Activated naive CD4-positive, alpha-beta T cell treated with anti-CD3 and anti-CD28 coated beads, Interleukin-2, amount 50 U/mL, for 24 hours (primary cell): ENCODE measurements around the gene CYP19A1.
"Not testable (repeated sequence)": the region's sequence is repeated elsewhere in the genome, so short reads cannot be mapped to it uniquely, and the experiment has no call there.

Source experiments
- H3K27ac Mint-ChIP-seq: one replicate; pipeline ENCODE4 v1.8.0; 2021; ENCODE audit warnings: mild to moderate bottlenecking, mixed read lengths
- H3K27me3 Mint-ChIP-seq: one replicate; pipeline ENCODE4 v1.8.0; 2021; ENCODE audit warnings: mixed read lengths
- H3K36me3 Mint-ChIP-seq: one replicate; pipeline ENCODE4 v1.8.0; 2021; ENCODE audit warnings: mixed read lengths
- H3K4me1 Mint-ChIP-seq: one replicate; pipeline ENCODE4 v1.8.0; 2021; ENCODE audit warnings: mixed read lengths
- H3K4me3 Mint-ChIP-seq: one replicate; pipeline ENCODE4 v1.8.0; 2021; ENCODE audit warnings: mild to moderate bottlenecking, mixed read lengths
- H3K9me3 Mint-ChIP-seq: one replicate; pipeline ENCODE4 v1.8.0; 2021; ENCODE audit warnings: mixed read lengths

The CYP19A1 gene

GRCh38 chr15:51188791-51189190, 149.6 kb downstream of the CYP19A1 start:
- H3K27me3 Mint-ChIP-seq: peaks cover 13% of the 10 kb centered on the region

DNA sequence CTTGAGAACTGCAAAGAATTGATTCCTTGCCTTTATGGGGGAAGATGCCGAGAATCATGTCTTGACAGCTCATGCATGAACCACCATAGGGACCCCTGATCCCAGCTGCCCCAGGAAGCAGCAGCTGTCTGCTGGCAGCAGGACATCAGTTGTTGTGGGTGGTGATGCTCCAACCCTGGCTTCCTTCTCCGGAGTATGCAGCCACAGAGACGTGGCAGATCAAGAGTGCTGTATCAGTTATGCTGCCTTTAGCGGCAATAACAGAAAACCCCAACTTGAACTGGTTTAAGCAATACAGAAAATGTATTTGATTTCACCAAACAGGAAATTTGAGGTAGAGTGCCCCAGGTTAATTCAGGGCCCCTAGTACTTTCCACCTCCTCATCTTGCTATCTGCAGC, 151.5 kb downstream of the CYP19A1 start:
- no peaks in the 10 kb centered on the region for H3K36me3 Mint-ChIP-seq
- no peaks in the 10 kb centered on the region for H3K4me1 Mint-ChIP-seq
- H3K27ac Mint-ChIP-seq: no peak overlapping the region
- no peaks in the 10 kb centered on the region for H3K9me3 Mint-ChIP-seq
- H3K4me3 Mint-ChIP-seq: no peak overlapping the region
- peaks cover 5% of the 10 kb centered on the region for H3K27me3 Mint-ChIP-seq

More at GRCh38 chr15:51188791-51189190, 149.6 kb downstream of the CYP19A1 start:
- H3K4me3 Mint-ChIP-seq, H3K27ac Mint-ChIP-seq, H3K4me1 Mint-ChIP-seq, H3K9me3 Mint-ChIP-seq, H3K36me3 Mint-ChIP-seq: not testable (repeated sequence)

GRCh38 chr15:51186181-51186705, 152.2 kb downstream of the CYP19A1 start:
- no peak overlapping the region for H3K27ac Mint-ChIP-seq
- no peak overlapping the region for H3K4me3 Mint-ChIP-seq
- H3K36me3 Mint-ChIP-seq: no peaks in the 10 kb centered on the region
- peaks cover 4% of the 10 kb centered on the region for H3K27me3 Mint-ChIP-seq
- no peaks in the 10 kb centered on the region for H3K9me3 Mint-ChIP-seq
- no peaks in the 10 kb centered on the region for H3K4me1 Mint-ChIP-seq

DNA sequence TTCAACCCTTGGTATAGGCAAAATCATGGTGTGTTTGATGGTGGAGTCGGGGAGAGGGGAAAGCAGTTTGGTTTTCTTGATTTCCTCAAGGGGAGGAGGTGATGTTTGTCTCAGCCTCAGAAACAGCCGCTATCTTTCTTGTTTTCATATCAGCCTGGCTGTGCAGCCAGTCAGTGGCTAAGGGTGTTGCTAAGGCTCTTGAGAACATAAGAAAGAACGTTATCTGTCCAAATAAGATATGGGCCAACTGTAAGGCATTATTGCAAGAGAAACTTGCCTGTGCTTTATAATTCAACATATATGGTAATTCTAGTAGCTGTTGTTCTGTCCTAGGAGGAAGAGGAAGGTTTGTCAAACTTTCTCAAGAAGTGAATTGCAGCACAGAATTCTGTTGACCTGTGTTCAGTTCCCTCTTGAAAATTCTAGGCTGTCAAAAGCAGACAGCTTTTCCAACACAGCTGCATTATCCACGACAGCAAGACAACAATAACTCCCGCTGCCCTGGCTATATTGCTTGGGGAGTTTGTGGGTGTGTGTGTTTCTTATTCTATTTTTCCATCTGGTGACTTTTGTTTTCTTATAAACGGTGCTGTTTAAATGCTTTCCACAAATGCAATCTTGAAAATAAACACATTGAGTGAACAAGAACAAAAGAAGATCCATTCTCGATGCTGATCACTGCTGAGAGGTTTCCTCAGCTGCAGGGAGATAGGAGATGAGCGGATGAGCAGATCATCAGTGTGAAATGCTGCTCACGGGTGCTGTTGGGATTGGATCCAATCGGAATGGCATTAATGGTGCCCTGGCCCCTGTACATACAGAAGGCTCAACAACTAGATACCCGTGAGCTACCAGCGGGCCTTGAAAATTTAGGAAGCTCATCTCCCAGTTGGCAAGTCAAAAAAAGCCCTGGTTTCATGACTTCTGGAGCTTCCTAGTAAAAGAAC, 152.9 kb downstream of the CYP19A1 start:
- Mint-ChIP-seq H3K4me1 (no peaks in the 10 kb centered on the region), H3K9me3 (no peaks in the 10 kb centered on the region), H3K4me3 (no peak overlapping the region), H3K27me3 (peaks cover 4% of the 10 kb centered on the region), H3K36me3 (no peaks in the 10 kb centered on the region), H3K27ac (no peak overlapping the region)

- H3K4me1 Mint-ChIP-seq: no peaks in the 10 kb centered on the region
- H3K27ac Mint-ChIP-seq: no peak overlapping the region
- no peaks in the 10 kb centered on the region for H3K36me3 Mint-ChIP-seq
- H3K9me3 Mint-ChIP-seq: no peaks in the 10 kb centered on the region
- H3K4me3 Mint-ChIP-seq: no peak overlapping the region
- H3K27me3 Mint-ChIP-seq: peaks cover 4% of the 10 kb centered on the region
Observed at GRCh38 chr15:51184627-51185026, 153.8 kb downstream of the CYP19A1 start.

- Mint-ChIP-seq H3K4me1 (no peaks in the 10 kb centered on the region), H3K27ac (no peak overlapping the region), H3K27me3 (peaks cover 4% of the 10 kb centered on the region), H3K36me3 (no peaks in the 10 kb centered on the region), H3K4me3 (no peak overlapping the region), H3K9me3 (no peaks in the 10 kb centered on the region)
Observed at GRCh38 chr15:51183076-51183475, 155.3 kb downstream of the CYP19A1 start.

- Mint-ChIP-seq H3K27ac (no peak overlapping the region), H3K4me3 (no peak overlapping the region), H3K27me3 (peaks cover 4% of the 10 kb centered on the region), H3K4me1 (no peaks in the 10 kb centered on the region), H3K36me3 (no peaks in the 10 kb centered on the region), H3K9me3 (no peaks in the 10 kb centered on the region)
Observed at GRCh38 chr15:51181905-51182304, 156.5 kb downstream of the CYP19A1 start.

DNA sequence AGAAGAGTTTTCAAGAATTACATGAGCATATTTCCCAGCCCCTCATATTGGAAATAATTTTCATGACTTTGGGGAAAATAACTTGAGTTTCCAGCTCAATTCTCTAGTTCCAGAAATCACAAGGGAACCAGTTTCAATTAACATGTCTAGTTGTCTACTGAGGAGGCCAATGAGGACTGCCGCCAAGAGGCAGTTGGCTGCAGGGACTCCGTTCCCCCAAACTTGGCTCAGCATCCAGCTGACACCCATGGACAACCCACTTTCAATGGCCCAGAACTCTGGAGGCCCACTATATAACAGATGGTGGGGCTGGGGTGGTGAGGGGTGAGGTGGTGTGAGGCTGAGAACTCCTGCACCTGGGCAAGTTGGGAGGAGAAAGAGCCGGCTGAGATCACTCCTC, 157.2 kb downstream of the CYP19A1 start:
- Mint-ChIP-seq H3K27ac (no peak overlapping the region), H3K36me3 (no peaks in the 10 kb centered on the region), H3K9me3 (no peaks in the 10 kb centered on the region), H3K4me3 (no peak overlapping the region), H3K27me3 (peaks cover 3% of the 10 kb centered on the region), H3K4me1 (no peaks in the 10 kb centered on the region)

- Mint-ChIP-seq H3K4me1 (no peaks in the 10 kb centered on the region), H3K9me3 (no peaks in the 10 kb centered on the region), H3K36me3 (no peaks in the 10 kb centered on the region), H3K27ac (no peak overlapping the region), H3K4me3 (no peak overlapping the region), H3K27me3 (peaks cover 1% of the 10 kb centered on the region)
Observed at GRCh38 chr15:51180534-51180933, 157.9 kb downstream of the CYP19A1 start.

- H3K9me3 Mint-ChIP-seq: no peaks in the 10 kb centered on the region
- H3K4me3 Mint-ChIP-seq: no peak overlapping the region
- H3K27me3 Mint-ChIP-seq: peaks cover 1% of the 10 kb centered on the region
- no peak overlapping the region for H3K27ac Mint-ChIP-seq
- no peaks in the 10 kb centered on the region for H3K4me1 Mint-ChIP-seq
- H3K36me3 Mint-ChIP-seq: no peaks in the 10 kb centered on the region
Observed at GRCh38 chr15:51180011-51180410, 158.4 kb downstream of the CYP19A1 start.

- Mint-ChIP-seq H3K9me3 (no peaks in the 10 kb centered on the region), H3K27me3 (peaks cover 12% of the 10 kb centered on the region), H3K27ac (no peak overlapping the region), H3K36me3 (no peaks in the 10 kb centered on the region), H3K4me3 (no peak overlapping the region), H3K4me1 (no peaks in the 10 kb centered on the region)
Observed at GRCh38 chr15:51172193-51172592, 166.2 kb downstream of the CYP19A1 start.

DNA sequence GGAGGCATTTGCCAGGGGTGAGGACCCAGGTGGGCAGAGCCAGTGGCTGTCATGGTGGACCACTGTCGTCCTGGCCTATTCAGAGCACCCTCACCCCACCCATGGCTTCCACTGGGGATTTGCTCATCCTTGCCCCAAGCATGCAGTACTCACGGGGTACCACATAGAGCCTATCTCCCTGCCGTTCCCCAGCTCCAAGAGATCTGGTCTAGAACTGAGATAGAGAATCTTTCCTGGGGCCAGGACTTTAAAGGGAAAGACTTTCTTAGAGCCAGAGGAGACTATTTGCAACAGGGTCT, 166.8 kb downstream of the CYP19A1 start:
- Mint-ChIP-seq H3K9me3 (no peaks in the 10 kb centered on the region), H3K36me3 (no peaks in the 10 kb centered on the region), H3K27me3 (peaks cover 14% of the 10 kb centered on the region), H3K4me3 (no peak overlapping the region), H3K4me1 (no peaks in the 10 kb centered on the region), H3K27ac (no peak overlapping the region)

DNA sequence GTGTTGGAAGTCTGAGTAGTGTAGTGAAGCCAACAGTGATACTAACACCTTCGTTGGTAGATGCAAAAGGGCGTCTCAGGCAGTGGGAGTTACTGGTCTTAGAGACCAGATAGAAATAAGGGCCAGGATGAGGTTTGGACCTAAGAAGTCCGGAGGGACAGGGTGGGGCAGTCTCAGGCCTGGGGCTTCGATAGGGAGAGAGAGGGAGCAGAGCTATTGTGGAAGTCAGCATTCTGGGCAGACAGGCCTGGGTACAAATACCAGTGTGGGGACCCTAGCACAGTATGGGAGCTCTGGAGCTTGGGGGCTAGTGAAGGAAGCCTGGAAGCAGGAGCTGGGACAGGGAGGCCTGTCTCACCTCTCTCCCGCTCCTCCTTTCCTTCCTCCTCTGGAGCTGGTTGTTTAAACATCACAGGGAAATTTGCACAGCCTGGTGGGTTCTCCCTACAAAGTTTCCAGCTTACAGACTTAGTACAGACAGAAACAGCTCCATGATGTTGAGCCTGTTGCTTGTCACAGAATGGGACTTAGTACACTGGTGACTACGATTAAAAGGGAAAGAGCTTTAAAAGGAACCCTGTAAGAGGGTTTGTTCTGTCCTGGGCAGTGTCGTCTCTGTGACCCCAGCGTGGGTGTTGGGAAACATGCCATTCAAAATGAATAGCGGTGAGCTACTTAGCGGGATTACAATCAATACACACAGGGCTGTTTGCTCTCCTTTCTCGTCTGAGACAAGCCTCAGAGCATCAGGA, 167.3 kb downstream of the CYP19A1 start:
- Mint-ChIP-seq H3K9me3 (no peaks in the 10 kb centered on the region), H3K4me3 (no peak overlapping the region), H3K4me1 (no peaks in the 10 kb centered on the region), H3K36me3 (no peaks in the 10 kb centered on the region), H3K27ac (no peak overlapping the region), H3K27me3 (peaks cover 14% of the 10 kb centered on the region)

DNA sequence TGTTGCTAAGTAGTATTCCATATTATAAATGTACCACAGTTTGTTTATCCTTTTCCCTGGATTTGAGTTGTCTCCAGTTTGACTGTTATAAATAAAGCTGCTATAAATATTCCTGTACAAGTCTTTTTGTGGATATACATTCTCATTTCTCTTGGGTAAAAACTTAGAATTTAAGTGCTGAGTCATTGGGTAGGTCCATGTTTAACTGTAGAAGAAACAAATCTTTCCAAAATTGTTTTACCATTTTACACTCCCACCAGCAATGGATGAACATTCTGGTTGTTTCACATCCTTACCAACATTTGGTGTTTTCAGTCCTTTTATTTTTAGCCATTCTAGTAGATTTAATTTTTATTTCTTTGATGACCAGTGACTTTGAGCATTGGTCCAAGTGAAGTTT, 169.7 kb downstream of the CYP19A1 start:
- Mint-ChIP-seq H3K27ac (no peak overlapping the region), H3K4me1 (no peaks in the 10 kb centered on the region), H3K27me3 (peaks cover 21% of the 10 kb centered on the region), H3K9me3 (no peaks in the 10 kb centered on the region), H3K36me3 (no peaks in the 10 kb centered on the region), H3K4me3 (no peak overlapping the region)

DNA sequence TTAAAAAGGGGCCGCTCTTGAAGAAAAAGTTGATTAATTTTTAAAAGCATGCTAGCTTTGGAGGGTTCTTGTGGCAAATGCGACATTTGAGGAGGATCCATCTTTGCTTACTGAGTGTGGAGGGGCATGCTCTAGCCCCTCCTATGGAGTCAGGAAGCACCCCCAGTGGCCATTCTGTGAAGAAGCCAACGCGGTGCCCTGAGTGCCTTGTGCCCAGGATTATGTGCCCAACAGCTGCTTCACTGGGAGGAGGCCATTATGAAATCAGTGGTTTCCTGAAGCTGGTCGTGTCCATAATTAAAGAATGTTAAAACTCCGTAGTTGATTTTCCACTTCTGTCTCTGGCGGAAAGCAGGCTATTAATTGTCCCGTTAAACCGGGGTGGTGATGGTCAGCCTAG, 174.6 kb downstream of the CYP19A1 start:
- Mint-ChIP-seq H3K27ac (no peak overlapping the region), H3K36me3 (no peaks in the 10 kb centered on the region), H3K9me3 (no peaks in the 10 kb centered on the region), H3K4me1 (peaks cover 7% of the 10 kb centered on the region), H3K4me3 (no peak overlapping the region), H3K27me3 (peaks cover 16% of the 10 kb centered on the region)
